AG09319 (cell line): Measurements from ENCODE around the gene EDN2.

ENCODE experiments used
- DNase-seq: peaks from one replicate; pipeline ENCODE4 v3.0.0-alpha.2; 2010; ENCODE audit warnings: low read depth; ENCODE audit errors: extremely low read depth
- TF ChIP-seq, protein P1 (sequence below): IDR thresholded peaks from 2 replicates; pipeline ENCODE4 v1.5.1; 2011; ENCODE audit warnings: low read depth, mild to moderate bottlenecking, inconsistent platforms, low read length, moderate library complexity

The EDN2 gene

GRCh38 chr1:41486371-41487125 lies 2.1 kb upstream of the EDN2 start:
- TF ChIP-seq, protein P1, sequence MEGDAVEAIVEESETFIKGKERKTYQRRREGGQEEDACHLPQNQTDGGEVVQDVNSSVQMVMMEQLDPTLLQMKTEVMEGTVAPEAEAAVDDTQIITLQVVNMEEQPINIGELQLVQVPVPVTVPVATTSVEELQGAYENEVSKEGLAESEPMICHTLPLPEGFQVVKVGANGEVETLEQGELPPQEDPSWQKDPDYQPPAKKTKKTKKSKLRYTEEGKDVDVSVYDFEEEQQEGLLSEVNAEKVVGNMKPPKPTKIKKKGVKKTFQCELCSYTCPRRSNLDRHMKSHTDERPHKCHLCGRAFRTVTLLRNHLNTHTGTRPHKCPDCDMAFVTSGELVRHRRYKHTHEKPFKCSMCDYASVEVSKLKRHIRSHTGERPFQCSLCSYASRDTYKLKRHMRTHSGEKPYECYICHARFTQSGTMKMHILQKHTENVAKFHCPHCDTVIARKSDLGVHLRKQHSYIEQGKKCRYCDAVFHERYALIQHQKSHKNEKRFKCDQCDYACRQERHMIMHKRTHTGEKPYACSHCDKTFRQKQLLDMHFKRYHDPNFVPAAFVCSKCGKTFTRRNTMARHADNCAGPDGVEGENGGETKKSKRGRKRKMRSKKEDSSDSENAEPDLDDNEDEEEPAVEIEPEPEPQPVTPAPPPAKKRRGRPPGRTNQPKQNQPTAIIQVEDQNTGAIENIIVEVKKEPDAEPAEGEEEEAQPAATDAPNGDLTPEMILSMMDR = no peak
- no peak for DNase-seq

DNA sequence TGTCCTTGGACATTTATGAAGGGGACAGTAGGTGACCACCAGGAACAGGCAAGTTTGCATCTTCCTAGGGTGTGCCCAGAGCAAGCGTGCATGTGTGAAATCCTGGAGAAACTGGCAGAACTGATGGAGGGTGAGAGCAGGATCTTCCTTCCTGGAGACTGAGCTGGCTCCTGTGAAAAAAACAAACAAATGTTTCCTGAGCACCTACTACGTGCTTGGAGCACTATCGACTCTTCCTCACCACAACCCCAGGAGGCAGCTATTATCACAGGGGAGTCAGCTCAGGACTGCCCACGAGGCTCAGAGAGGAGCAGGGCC lies 1.5 kb upstream of the EDN2 start:
- DNase-seq = no peak
- TF ChIP-seq, protein P1 = no peak

GRCh38 chr1:41485605-41486004 lies 1.1 kb upstream of the EDN2 start:
- DNase-seq = no peak
- TF ChIP-seq, protein P1 = no peak

DNA sequence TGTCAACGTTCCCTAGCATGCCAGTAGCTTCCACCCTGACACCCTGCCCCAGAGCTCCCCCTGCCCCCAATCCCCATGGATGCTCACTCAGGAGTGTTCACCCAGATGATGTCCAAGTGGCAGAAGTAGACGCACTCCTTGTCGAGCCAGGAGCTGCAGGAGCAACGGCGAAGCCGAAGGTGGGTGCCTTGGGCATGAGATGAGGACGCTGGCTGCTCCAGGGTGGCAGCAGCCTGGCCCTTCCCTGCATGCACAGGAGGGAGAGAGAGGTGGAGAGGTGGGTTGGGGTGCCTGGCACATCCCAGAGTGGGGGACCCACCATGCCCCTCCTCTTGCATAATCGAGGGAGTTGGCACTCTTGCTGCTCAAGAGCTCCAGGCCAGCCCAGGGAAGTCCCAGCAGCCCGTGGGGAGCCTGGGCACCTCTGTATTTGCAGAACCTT lies 502 bp downstream of the EDN2 start:
- no peak for DNase-seq
- TF ChIP-seq, protein P1 = no peak

DNA sequence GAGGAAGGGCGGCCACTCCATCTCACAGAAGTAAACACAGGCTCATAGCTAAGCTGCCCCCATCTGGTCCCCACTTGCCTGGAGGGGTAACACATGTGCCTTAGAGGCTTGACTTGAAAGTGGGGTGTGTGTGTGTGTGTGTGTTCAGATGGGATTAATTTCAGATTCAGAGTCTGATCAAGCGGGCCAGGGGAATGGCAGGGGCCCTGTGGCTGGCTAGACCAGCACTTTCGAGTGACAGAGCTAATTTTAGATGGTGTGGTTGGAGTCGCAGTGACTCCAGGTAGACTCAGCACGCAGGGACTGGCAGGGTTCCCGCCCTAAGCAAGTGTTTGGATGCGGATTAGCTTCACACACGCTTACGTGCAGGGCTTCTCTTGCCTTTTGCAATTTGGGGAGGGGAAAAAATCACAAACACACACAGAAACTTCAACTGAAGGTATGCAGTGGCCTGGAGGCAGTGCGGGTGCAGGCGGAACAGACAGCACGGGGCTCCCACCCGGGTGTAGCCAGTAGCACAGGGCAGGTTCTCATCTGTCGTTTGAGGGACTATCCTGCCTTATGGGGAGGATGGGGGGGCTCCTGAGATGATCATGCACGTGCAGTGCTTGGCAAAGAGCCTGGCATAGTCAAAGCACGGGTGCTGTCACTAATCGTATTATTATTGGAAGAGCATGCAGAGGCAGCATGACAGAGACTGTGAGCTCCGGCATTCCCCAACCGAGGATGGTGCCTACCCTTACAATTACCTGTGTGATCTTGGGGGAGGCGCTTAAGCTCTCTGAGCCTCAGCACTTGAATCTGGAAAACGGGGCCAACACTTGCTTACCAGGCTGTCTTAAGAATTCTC lies 1.3 kb downstream of the EDN2 start:
- TF ChIP-seq, protein P1 = no peak

GRCh38 chr1:41482001-41482765 lies 2.3 kb downstream of the EDN2 start:
- TF ChIP-seq, protein P1 = no peak
- DNase-seq = no peak

More for the DNA sequence above, 1.3 kb downstream of the EDN2 start:
- peak; percentile 24 for DNase-seq
